GM23338 (cell line): ENCODE results near the gene ZNF311. TPM values are rescaled to one million over a fixed set of nuclear protein-coding genes. Genes with fewer than 3 reads are reported as not detected.

Experiments
- ATAC-seq: fragments of 200-7000 bp; cut with Tn5 transposase; 3 replicates; pipeline ENCODE4 v1.9.1; 2020
- DNase-seq: peaks from one replicate; pipeline ENCODE4 v3.0.0-alpha.2; 2015; ENCODE audit warnings: low spot score
- H2AFZ ChIP-seq: fragments of 200-600 bp; sonication (generic); 2 replicates; pipeline ENCODE4 v1.8.0; 2016; ENCODE audit warnings: antibody characterized with exemption, mild to moderate bottlenecking, moderate library complexity
- H3F3A ChIP-seq: fragments of 200-600 bp; sonication (generic); replicated peaks from 2 replicates; pipeline ENCODE4 v1.8.0; 2017; ENCODE audit warnings: antibody characterized with exemption, mixed run types, low read depth
- H3K27ac ChIP-seq: fragments of 200-600 bp; sonication (generic); 2 replicates; pipeline ENCODE4 v1.6.1; 2016; ENCODE audit warnings: low read depth
- H3K27me3 ChIP-seq: fragments of 200-600 bp; sonication (generic); 2 replicates; pipeline ENCODE4 v1.8.0; 2016; ENCODE audit warnings: mild to moderate bottlenecking, mixed run types, moderate library complexity; ENCODE audit not compliant: insufficient read depth
- H3K36me3 ChIP-seq: fragments of 200-600 bp; sonication (generic); 2 replicates; pipeline ENCODE4 v1.8.0; 2016; ENCODE audit warnings: mild to moderate bottlenecking; ENCODE audit not compliant: insufficient read depth
- H3K4me1 ChIP-seq: fragments of 200-600 bp; sonication (generic); 2 replicates; pipeline ENCODE4 v1.8.0; 2016; ENCODE audit warnings: mild to moderate bottlenecking, moderate library complexity; ENCODE audit not compliant: insufficient read depth
- H3K4me2 ChIP-seq: fragments of 200-600 bp; sonication (generic); 2 replicates; pipeline ENCODE4 v1.7.1; 2017; ENCODE audit warnings: mixed run types
- H3K4me3 ChIP-seq: fragments of 200-600 bp; sonication (generic); 2 replicates; pipeline ENCODE4 v1.6.1; 2016; ENCODE audit warnings: mixed run types
- H3K79me2 ChIP-seq: fragments of 200-600 bp; sonication (generic); replicated peaks from 2 replicates; pipeline ENCODE4 v1.8.0; 2017; ENCODE audit warnings: mild to moderate bottlenecking; ENCODE audit not compliant: insufficient read depth
- H3K9me2 ChIP-seq: fragments of 200-600 bp; sonication (generic); 2 replicates; pipeline ENCODE4 v1.8.0; 2017; ENCODE audit not compliant: insufficient read depth
- H4K20me1 ChIP-seq: fragments of 200-600 bp; sonication (generic); replicated peaks from 2 replicates; pipeline ENCODE4 v1.8.0; 2017; ENCODE audit warnings: mild to moderate bottlenecking; ENCODE audit not compliant: insufficient read depth
- H3K27ac Mint-ChIP-seq: 2 replicates; pipeline ENCODE4 v1.8.0; 2020; ENCODE audit warnings: inconsistent platforms, mild to moderate bottlenecking, moderate library complexity, mixed read lengths
- H3K27me3 Mint-ChIP-seq: 3 replicates; pipeline ENCODE4 v1.8.0; 2022; ENCODE audit warnings: low read depth, mild to moderate bottlenecking, moderate library complexity, mixed read lengths, inconsistent platforms; ENCODE audit not compliant: insufficient read depth, poor library complexity
- H3K36me3 Mint-ChIP-seq: 3 replicates; pipeline ENCODE4 v1.8.0; 2021; ENCODE audit warnings: low read depth, mild to moderate bottlenecking, inconsistent platforms, moderate library complexity, mixed read lengths
- H3K4me1 Mint-ChIP-seq: 3 replicates; pipeline ENCODE4 v1.8.0; 2020; ENCODE audit warnings: mild to moderate bottlenecking, inconsistent platforms, mixed read lengths
- H3K4me3 Mint-ChIP-seq: 3 replicates; pipeline ENCODE4 v1.8.0; 2021; ENCODE audit warnings: moderate library complexity, mild to moderate bottlenecking, inconsistent platforms, mixed read lengths
- H3K9me3 Mint-ChIP-seq: 3 replicates; pipeline ENCODE4 v1.8.0; 2020; ENCODE audit warnings: moderate library complexity, mild to moderate bottlenecking, inconsistent platforms, mixed read lengths
- JUNB ChIP-seq: IDR thresholded peaks from one replicate; pipeline ENCODE4 v1.6.1; 2016; ENCODE audit warnings: antibody characterized with exemption; ENCODE audit not compliant: unreplicated experiment
- ZNF114 ChIP-seq: fragments of 250-450 bp; sonication (Bioruptor Pico); IDR thresholded peaks from 2 replicates; pipeline ENCODE4 v1.5.0; 2020; ENCODE audit warnings: mild to moderate bottlenecking, moderate library complexity
- ZNF331 ChIP-seq: fragments of 250-450 bp; sonication (Bioruptor Pico); IDR thresholded peaks from 2 replicates; pipeline ENCODE4 v1.5.0; 2020; ENCODE audit warnings: low read depth, mild to moderate bottlenecking, moderate library complexity
- polyA plus RNA-seq: library from polyadenylated mRNA; unstranded; fragments of >200 nt; fragmentation: Nextera tagmentation; extraction: Ambion mirVana; gene quantifications from 2 replicates; pipeline ENCODE4 v1.2.1, GENCODE V29; 2016
- total RNA-seq: library from RNA; depleted of rRNA; stranded (reverse); fragments of >200 nt; shearing (Covaris generic); gene quantifications from 2 replicates; pipeline ENCODE4 v1.2.3, GENCODE V29; 2014
- TF ChIP-seq, protein P1 (sequence below), 2 experiments: fragments of 200-600 bp in 1 of 2; sonication (generic) in 1 of 2; conservative IDR thresholded peaks; 2 replicates each; pipeline versions ENCODE4 v1.5.1 to v1.6.1; 2016 to 2017; ENCODE audit warnings: antibody characterized with exemption in 2 of 2, low read depth in 2 of 2, mild to moderate bottlenecking in 2 of 2, moderate library complexity in 1 of 2

ZNF311 gene
- total and polyA plus RNA-seq, 2 experiments from 2014 or later: 1.5 to 1.8 TPM

DNA sequence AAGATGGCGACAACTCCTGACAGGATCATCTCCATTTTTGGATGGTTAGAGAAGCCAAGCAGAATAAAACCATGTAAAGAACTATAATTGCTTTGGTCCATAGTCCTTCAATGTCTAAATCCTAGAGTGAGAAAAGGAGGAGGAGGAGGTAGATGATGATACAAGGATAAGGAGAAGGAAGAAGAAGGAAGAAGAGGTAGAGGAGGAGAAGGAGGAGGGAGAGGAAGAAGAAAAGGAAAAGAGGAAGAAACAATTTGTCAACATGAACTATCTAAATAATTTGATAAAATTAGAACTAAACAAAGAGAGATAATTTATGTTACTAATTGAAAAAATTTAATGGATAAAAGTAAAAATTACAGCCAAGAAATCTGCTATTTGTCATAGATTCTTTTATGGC, 40.0 kb upstream of the ZNF311 start, which contains the start of gene OR2W1:
OR2W1 (minus strand) TSS at position 101 of the 400 bp plus-strand sequence; CDS start at position 101, 0 bp downstream.
- Mint-ChIP-seq H3K4me3 (no peak within 1 kb of the TSS), H3K4me1 (peaks cover 3% of the 10 kb centered on the region; the same call in 2 of the 3 replicates), H3K9me3 (no peaks in the 10 kb centered on the region; the same call in 2 of the 3 replicates), H3K36me3 (no peaks in the 10 kb centered on the region), H3K27ac (no peak within 1 kb of the TSS), H3K27me3 (no peaks in the 10 kb centered on the region)
- Histone ChIP-seq H3K79me2 (no peaks in the 10 kb centered on the region), H2AFZ (no peak within 1 kb of the TSS), H3K9me2 (no peaks in the 10 kb centered on the region), H3K36me3 (no peaks in the 10 kb centered on the region), H3K27ac (no peak within 1 kb of the TSS), H4K20me1 (no peaks in the 10 kb centered on the region), H3K4me1 (no peaks in the 10 kb centered on the region), H3F3A (no peaks in the 10 kb centered on the region), H3K4me2 (no peak within 1 kb of the TSS), H3K4me3 (no peak within 1 kb of the TSS), H3K27me3 (no peaks in the 10 kb centered on the region)
- no peak for DNase-seq
- no peak for TF ChIP-seq ZNF331 (CRISPR knock-in tag)
- no peak for ATAC-seq

DNA sequence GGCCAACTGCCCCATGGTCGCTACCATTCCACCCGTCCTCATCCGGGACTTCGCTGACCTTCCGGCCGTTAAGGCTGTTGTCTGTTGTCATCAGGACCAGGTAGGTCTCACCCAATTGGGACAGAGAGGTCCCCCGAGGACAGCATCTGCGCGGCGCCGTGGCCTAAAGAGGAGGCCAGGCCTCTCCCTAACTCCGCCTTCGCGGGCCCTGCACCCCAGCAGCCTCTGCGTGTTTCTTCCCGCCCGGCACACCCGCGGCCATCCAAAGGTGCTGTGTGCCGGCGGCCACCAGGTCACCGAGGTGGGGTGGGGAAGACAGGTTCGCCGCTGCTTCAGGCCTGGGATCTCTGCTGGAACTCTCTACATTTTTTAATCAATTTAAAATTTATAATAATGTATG, 30.8 kb upstream of the ZNF311 start:
- H3K4me2 ChIP-seq: no peak overlapping the region
- no peaks in the 10 kb centered on the region for H3K27me3 ChIP-seq
- H3K4me1 ChIP-seq: no peaks in the 10 kb centered on the region
- Mint-ChIP-seq H3K36me3 (no peaks in the 10 kb centered on the region), H3K9me3 (no peaks in the 10 kb centered on the region), H3K27me3 (peaks cover 2% of the 10 kb centered on the region), H3K4me1 (no peaks in the 10 kb centered on the region), H3K4me3 (no peak overlapping the region), H3K27ac (no peak overlapping the region)
- no peaks in the 10 kb centered on the region for H3K9me2 ChIP-seq
- no peak for TF ChIP-seq JUNB
- no peak for TF ChIP-seq ZNF114 (CRISPR knock-in tag)
- peak overlapping the region; percentile 67; the same call in 1 of the 2 replicates for H2AFZ ChIP-seq
- no peaks in the 10 kb centered on the region for H3K79me2 ChIP-seq
- no peaks in the 10 kb centered on the region for H4K20me1 ChIP-seq
- no peaks in the 10 kb centered on the region for H3K36me3 ChIP-seq
- no peak overlapping the region for H3K27ac ChIP-seq
- H3K4me3 ChIP-seq: no peak overlapping the region
- DNase-seq (peak; percentile 34), ATAC-seq (peak; percentile 69)
- no peaks in the 10 kb centered on the region for H3F3A ChIP-seq

DNA sequence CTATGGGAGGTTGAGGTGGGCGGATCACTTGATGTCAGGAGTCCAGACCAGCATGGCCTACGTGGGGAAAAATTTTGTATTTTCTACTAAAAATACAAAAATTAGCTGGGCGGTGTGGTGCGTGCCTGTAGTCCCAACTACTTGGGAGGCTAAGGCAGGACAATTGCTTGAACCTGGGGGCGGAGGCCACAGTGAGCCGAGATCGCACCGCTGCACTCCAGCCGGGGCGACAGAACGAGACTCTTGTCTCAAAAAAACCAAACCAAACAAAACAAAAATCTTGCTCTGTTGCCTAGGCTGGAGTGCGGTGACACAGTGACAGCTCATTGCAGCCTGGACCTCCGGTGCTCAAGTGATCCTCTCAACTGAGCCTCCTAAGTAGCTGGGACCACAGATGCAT, 23.7 kb upstream of the ZNF311 start:
- Histone ChIP-seq H3K4me1 (no peaks in the 10 kb centered on the region), H3K4me2 (no peak overlapping the region), H3K9me2 (no peaks in the 10 kb centered on the region), H2AFZ (0 out of 2 replicates have a peak overlapping the region, but pooled peaks have one; percentile 30), H3F3A (no peaks in the 10 kb centered on the region), H3K79me2 (no peaks in the 10 kb centered on the region), H3K27ac (no peak overlapping the region), H3K36me3 (no peaks in the 10 kb centered on the region), H4K20me1 (no peaks in the 10 kb centered on the region), H3K4me3 (no peak overlapping the region), H3K27me3 (no peaks in the 10 kb centered on the region)
- Mint-ChIP-seq H3K36me3 (no peaks in the 10 kb centered on the region), H3K27ac (no peak overlapping the region), H3K27me3 (peaks cover 3% of the 10 kb centered on the region), H3K9me3 (no peaks in the 10 kb centered on the region), H3K4me1 (no peaks in the 10 kb centered on the region), H3K4me3 (no peak overlapping the region)
- TF ChIP-seq, protein P1, sequence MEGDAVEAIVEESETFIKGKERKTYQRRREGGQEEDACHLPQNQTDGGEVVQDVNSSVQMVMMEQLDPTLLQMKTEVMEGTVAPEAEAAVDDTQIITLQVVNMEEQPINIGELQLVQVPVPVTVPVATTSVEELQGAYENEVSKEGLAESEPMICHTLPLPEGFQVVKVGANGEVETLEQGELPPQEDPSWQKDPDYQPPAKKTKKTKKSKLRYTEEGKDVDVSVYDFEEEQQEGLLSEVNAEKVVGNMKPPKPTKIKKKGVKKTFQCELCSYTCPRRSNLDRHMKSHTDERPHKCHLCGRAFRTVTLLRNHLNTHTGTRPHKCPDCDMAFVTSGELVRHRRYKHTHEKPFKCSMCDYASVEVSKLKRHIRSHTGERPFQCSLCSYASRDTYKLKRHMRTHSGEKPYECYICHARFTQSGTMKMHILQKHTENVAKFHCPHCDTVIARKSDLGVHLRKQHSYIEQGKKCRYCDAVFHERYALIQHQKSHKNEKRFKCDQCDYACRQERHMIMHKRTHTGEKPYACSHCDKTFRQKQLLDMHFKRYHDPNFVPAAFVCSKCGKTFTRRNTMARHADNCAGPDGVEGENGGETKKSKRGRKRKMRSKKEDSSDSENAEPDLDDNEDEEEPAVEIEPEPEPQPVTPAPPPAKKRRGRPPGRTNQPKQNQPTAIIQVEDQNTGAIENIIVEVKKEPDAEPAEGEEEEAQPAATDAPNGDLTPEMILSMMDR (conservative IDR thresholded peaks at IDR 0.05; ENCODE audit: low read depth in 2 of 2): no peak
- ATAC-seq (no peak), DNase-seq (no peak)
